Measurements from ENCODE around the gene ACAP3.

The ACAP3 gene

GRCh38 chr1:1344655-1345361 is 37.1 kb upstream of the ACAP3 start:
- no peak for DNase-seq (ENCODE audit: low read depth)

DNA sequence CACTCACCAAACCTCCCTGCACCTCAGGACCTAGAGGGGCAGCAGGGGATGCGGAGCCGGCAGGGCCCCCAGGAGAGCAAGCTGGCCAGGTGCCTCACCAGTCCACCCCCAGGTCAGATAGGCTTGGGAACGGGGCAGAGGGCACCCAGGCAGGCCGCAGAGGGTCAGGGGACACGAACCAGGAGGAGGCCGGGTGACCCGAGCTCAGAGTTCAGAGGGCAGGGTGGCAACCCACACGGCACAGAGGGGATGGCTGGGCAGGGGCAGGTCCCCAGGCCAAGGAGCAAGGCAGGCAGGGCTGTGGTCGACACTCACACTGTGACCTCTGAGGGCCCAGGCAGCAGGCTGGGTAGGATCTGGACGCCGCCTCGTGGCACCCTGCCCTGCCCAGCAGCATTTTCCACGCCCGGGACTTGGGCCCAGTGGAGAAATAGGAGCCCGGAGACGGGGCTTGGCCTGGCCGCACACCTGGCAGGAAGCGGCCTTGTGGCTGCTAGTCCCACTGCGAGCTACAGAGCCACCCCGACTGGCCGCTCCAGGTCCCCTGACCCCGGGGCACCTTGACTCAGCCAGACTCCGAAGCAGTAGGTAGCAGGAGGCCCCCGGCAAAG is 36.2 kb upstream of the ACAP3 start:
- no peak for DNase-seq (ENCODE audit: low read depth)

DNA sequence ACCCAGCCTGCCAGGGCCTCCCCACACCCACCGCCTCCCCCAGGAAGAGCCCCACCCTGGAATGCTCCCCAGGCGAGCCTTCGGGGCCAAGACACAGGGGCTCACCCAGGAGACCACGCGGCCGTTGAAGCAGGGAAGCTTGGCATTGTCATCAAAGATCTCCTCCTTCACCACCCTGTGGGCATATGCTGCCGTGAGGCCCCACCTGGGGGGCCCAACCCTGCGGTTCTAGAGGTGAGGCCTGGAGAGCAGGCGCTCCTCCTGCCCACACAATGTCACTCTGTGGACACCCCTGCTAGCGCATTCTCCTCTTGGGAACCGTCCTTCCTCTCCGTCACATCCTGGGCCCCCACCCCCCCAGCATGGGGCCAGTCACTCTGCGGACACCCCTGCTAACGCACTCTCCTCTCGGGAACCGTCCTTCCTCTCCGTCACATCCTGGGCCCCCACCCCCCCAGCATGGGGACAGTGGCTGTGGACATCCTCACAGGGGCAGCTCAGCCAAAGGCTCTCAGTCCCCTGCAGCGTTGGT is 34.9 kb upstream of the ACAP3 start:
- DNase-seq (ENCODE audit: low read depth): no peak

GRCh38 chr1:1342061-1342562 is 34.4 kb upstream of the ACAP3 start:
- DNase-seq (ENCODE audit: low read depth): no peak

GRCh38 chr1:1341549-1342021 is 33.9 kb upstream of the ACAP3 start:
- no peak for DNase-seq (ENCODE audit: low read depth)

GRCh38 chr1:1340791-1341548 is 33.2 kb upstream of the ACAP3 start:
- DNase-seq (ENCODE audit: low read depth): no peak

GRCh38 chr1:1340185-1340584 is 32.5 kb upstream of the ACAP3 start:
- DNase-seq (ENCODE audit: low read depth): no peak

GRCh38 chr1:1338278-1338677 is 30.5 kb upstream of the ACAP3 start:
- DNase-seq (ENCODE audit: low read depth): no peak

- DNase-seq (ENCODE audit: low read depth): no peak
Measured at GRCh38 chr1:1337793-1338147, 30.0 kb upstream of the ACAP3 start.

DNA sequence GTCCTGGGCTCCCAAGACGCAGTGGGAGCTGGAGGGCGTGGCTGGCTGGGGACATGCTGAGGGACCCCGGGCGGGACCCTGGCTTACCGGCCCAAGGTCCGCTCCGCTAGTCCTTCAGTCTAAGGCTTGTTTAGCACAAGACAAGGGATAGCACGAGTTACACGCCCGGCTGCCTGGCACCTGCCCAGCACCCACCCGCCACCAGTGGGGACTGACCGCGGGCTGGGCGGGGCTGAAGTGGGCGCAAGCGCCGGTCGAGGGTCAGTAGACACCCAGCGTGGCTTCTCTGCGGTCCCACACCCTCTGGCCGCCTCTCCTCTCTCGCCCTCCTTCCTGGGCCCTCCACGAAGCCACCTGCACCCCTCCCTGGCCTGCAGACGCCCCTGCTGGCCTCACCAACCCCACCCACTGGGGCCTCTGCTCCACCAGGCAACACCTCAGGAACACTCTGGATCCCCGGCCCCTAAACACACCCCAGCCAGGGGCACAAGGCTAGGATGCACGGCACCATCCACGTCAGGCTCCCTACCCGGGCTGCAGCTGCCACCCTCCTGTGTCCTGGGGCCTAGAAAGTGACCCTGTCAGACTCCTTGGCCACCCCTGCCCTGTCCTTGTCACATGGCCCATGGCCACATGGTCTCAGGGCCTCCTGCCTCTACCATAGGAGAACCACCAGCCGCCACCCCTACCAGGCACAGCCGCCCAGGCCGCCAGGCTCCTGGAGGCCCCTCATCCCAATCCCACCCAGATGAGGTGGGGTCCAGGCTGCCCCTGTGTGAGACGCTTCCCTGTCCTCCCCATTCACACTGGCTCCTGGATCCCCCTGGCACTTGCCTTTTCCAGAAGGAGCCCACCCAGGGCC is 29.4 kb upstream of the ACAP3 start:
- no peak for DNase-seq (ENCODE audit: low read depth)

GRCh38 chr1:1336446-1336845 is 28.7 kb upstream of the ACAP3 start:
- no peak for DNase-seq (ENCODE audit: low read depth)

DNA sequence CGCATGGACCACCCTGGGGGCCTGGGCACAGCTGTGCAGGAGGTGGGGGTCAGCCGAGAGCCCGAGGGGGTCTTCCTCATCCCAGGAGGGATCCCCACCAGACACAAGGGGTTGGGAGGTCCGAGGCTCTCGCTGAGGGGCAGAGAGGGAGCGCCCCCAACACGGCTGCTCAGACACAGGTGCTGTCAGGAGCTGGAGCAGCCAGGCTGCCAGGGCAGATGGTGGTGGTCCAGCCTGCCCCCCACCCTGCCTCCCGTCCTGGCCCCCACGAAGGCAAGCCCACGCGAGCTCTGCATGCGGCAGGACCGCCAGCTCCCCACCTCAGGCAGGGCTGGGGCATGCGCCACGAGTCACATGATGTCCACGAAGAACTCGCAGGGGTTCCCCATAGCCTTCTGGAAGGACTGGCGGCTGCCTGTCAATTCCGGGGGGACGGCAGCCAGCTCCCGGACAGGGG is 28.1 kb upstream of the ACAP3 start:
- DNase-seq (ENCODE audit: low read depth): no peak

- DNase-seq (ENCODE audit: low read depth): no peak
Measured at GRCh38 chr1:1335283-1335682, 27.6 kb upstream of the ACAP3 start.

- no peak for DNase-seq (ENCODE audit: low read depth)
Measured at GRCh38 chr1:1334835-1335234, 27.1 kb upstream of the ACAP3 start.

DNA sequence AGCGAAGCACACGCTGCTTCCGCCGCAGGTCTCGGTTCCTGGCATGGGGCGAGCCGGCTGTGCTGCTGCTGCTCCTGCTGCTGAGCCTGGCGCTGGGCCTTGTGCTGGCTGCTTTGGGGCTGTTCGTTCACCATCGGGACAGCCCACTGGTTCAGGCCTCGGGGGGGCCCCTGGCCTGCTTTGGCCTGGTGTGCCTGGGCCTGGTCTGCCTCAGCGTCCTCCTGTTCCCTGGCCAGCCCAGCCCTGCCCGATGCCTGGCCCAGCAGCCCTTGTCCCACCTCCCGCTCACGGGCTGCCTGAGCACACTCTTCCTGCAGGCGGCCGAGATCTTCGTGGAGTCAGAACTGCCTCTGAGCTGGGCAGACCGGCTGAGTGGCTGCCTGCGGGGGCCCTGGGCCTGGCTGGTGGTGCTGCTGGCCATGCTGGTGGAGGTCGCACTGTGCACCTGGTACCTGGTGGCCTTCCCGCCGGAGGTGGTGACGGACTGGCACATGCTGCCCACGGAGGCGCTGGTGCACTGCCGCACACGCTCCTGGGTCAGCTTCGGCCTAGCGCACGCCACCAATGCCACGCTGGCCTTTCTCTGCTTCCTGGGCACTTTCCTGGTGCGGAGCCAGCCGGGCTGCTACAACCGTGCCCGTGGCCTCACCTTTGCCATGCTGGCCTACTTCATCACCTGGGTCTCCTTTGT is 26.0 kb upstream of the ACAP3 start:
- DNase-seq (ENCODE audit: low read depth): no peak

DNA sequence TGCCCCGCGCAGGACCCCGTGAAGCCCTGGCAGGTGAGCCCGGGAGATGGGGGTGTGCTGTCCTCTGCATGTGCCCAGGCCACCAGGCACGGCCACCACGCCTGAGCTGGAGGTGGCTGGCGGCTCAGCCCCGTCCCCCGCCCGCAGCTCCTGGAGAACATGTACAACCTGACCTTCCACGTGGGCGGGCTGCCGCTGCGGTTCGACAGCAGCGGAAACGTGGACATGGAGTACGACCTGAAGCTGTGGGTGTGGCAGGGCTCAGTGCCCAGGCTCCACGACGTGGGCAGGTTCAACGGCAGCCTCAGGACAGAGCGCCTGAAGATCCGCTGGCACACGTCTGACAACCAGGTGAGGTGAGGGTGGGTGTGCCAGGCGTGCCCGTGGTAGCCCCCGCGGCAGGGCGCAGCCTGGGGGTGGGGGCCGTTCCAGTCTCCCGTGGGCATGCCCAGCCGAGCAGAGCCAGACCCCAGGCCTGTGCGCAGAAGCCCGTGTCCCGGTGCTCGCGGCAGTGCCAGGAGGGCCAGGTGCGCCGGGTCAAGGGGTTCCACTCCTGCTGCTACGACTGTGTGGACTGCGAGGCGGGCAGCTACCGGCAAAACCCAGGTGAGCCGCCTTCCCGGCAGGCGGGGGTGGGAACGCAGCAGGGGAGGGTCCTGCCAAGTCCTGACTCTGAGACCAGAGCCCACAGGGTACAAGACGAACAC is 25.2 kb upstream of the ACAP3 start:
- DNase-seq (ENCODE audit: low read depth): no peak

DNA sequence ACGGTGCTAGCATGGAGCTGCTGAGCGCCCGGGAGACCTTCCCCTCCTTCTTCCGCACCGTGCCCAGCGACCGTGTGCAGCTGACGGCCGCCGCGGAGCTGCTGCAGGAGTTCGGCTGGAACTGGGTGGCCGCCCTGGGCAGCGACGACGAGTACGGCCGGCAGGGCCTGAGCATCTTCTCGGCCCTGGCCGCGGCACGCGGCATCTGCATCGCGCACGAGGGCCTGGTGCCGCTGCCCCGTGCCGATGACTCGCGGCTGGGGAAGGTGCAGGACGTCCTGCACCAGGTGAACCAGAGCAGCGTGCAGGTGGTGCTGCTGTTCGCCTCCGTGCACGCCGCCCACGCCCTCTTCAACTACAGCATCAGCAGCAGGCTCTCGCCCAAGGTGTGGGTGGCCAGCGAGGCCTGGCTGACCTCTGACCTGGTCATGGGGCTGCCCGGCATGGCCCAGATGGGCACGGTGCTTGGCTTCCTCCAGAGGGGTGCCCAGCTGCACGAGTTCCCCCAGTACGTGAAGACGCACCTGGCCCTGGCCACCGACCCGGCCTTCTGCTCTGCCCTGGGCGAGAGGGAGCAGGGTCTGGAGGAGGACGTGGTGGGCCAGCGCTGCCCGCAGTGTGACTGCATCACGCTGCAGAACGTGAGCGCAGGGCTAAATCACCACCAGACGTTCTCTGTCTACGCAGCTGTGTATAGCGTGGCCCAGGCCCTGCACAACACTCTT is 24.5 kb upstream of the ACAP3 start:
- no peak for DNase-seq (ENCODE audit: low read depth)

DNA sequence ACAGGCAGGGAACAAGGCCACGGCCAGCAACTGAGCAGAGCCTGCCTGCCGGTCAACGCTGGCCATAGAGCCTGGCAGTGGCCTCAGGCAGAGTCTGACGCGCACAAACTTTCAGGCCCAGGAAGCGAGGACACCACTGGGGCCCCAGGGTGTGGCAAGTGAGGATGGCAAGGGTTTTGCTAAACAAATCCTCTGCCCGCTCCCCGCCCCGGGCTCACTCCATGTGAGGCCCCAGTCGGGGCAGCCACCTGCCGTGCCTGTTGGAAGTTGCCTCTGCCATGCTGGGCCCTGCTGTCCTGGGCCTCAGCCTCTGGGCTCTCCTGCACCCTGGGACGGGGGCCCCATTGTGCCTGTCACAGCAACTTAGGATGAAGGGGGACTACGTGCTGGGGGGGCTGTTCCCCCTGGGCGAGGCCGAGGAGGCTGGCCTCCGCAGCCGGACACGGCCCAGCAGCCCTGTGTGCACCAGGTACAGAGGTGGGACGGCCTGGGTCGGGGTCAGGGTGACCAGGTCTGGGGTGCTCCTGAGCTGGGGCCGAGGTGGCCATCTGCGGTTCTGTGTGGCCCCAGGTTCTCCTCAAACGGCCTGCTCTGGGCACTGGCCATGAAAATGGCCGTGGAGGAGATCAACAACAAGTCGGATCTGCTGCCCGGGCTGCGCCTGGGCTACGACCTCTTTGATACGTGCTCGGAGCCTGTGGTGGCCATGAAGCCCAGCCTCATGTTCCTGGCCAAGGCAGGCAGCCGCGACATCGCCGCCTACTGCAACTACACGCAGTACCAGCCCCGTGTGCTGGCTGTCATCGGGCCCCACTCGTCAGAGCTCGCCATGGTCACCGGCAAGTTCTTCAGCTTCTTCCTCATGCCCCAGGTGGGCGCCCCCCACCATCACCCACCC is 23.6 kb upstream of the ACAP3 start, which contains the start of gene TAS1R3:
Gene TAS1R3, plus strand, starts transcription at position 213 of the 898 bp plus-strand sequence. Its CDS starts 66 bp downstream, at position 279.
- no peak for DNase-seq (ENCODE audit: low read depth)
